DMS153 treated with DMSO at 0.1 percent for 48 hours (cell line): ENCODE data around the gene DCBLD2.
"Not testable (repeated sequence)": the region's sequence is repeated elsewhere in the genome, so short reads cannot be mapped to it uniquely, and the experiment has no call there.

Experiments
- DNase-seq: peaks from one replicate; lab custom pipeline; 2025; ENCODE audit not compliant: unreplicated experiment; lab: John Stamatoyannopoulos, UW

DCBLD2 gene

GRCh38 chr3:98839846-98840245 is 61.6 kb downstream of the DCBLD2 start:
- no peak for DNase-seq

- not testable (repeated sequence) for DNase-seq
Observed at GRCh38 chr3:98831060-98831459, 70.4 kb downstream of the DCBLD2 start.

- no peak for DNase-seq
Observed at GRCh38 chr3:98829246-98829832, 72.2 kb downstream of the DCBLD2 start.

GRCh38 chr3:98827221-98827920 is 74.1 kb downstream of the DCBLD2 start:
- DNase-seq = no peak

GRCh38 chr3:98826126-98826525 is 75.4 kb downstream of the DCBLD2 start:
- DNase-seq = no peak

GRCh38 chr3:98824256-98824655 is 77.2 kb downstream of the DCBLD2 start:
- DNase-seq = no peak

- no peak for DNase-seq
Observed at GRCh38 chr3:98823791-98824190, 77.7 kb downstream of the DCBLD2 start.

- DNase-seq = no peak
Observed at GRCh38 chr3:98821063-98821462, 80.4 kb downstream of the DCBLD2 start.

- DNase-seq = peak; percentile 31
Observed at GRCh38 chr3:98817547-98818041, 83.9 kb downstream of the DCBLD2 start.

GRCh38 chr3:98814817-98815420 is 86.6 kb downstream of the DCBLD2 start:
- no peak for DNase-seq

- peak; percentile 39 for DNase-seq
Observed at GRCh38 chr3:98812851-98813374, 88.6 kb downstream of the DCBLD2 start.

- no peak for DNase-seq
Observed at GRCh38 chr3:98811048-98811447, 90.4 kb downstream of the DCBLD2 start.

GRCh38 chr3:98809557-98809956 is 91.9 kb downstream of the DCBLD2 start:
- DNase-seq = no peak

GRCh38 chr3:98808071-98808470 is 93.4 kb downstream of the DCBLD2 start:
- DNase-seq = no peak

- no peak for DNase-seq
Observed at GRCh38 chr3:98807561-98807960, 93.9 kb downstream of the DCBLD2 start.

- no peak for DNase-seq
Observed at GRCh38 chr3:98807011-98807410, 94.5 kb downstream of the DCBLD2 start.

- no peak for DNase-seq
Observed at GRCh38 chr3:98806521-98806920, 95.0 kb downstream of the DCBLD2 start.

- no peak for DNase-seq
Observed at GRCh38 chr3:98805571-98805970, 95.9 kb downstream of the DCBLD2 start.

- no peak for DNase-seq
Observed at GRCh38 chr3:98801043-98801747, 100.3 kb downstream of the DCBLD2 start.

- no peak for DNase-seq
Observed at GRCh38 chr3:98800401-98800800, 101.1 kb downstream of the DCBLD2 start.

- no peak for DNase-seq
Observed at GRCh38 chr3:98799479-98799878, 102.0 kb downstream of the DCBLD2 start.
